GM19455 (cell line): Measurements from ENCODE around the gene TNS4.

Experiments used
- ATAC-seq: cut with Tn5 transposase; IDR thresholded peaks from one replicate; pipeline ENCODE4 v1.9.1; 2021; ENCODE audit not compliant: unreplicated experiment

The TNS4 gene

DNA sequence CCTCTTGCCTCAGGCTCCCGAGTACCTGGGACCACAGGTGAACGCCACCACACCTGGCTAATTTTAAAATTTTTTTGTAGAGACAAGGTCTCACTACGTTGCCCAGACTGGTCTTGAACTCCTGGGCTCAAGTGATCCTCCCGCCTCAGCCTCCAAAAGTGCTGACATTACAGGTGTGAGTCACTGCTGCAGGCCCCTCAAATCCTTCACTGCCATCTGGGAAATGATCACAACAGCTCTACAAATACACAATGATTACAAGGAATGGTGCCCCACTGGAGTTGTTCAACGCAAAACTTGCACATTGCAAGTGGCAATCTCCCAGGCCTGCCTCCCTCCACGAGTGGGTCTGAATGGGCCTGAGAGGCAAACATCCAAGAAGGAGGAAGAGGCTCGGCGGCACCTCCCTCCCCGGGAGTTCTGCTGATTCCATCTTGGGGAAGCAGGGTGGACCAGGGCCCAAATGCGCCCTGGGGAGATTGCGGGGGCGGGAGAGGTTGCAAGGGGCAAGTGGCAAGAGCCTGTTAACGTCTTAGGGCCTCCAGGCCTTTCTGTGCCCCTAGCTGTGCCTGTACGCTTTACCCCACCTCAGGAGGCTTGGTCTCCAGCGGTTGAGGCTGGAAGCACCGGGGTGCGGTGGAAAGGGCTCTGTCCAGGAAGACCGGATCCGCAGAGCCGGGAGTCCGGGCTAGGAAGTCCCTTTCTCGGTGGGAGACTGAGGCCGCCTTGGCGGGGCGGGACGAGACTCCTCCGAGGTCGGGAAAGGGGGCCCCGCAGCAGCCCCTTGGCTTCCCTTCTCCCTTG, 58.8 kb downstream of the TNS4 start:
- ATAC-seq: no peak

DNA sequence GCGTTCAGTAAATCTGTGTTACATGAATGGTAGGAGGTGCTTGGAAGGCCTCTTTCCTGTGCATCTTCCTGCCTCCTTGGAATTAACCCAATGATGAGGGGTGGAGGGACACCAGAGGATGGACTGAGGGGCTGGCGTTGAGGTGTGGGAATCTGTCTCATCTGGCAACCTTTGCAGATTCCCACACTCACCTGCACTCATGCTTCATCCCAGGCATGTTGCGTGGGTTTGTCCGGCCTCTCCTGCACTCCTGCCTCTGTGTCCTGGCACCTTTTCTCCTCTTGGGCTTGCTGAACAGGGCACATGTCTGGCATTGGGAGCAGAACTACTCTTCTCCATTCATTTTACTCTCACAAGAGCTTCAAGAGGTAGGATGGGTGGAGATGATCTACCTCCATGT, 61.3 kb downstream of the TNS4 start:
- no peak for ATAC-seq

- ATAC-seq: no peak
These were observed 64.2 kb downstream of the TNS4 start for GRCh38 chr17:40437095-40437732.

GRCh38 chr17:40436636-40437035, 64.8 kb downstream of the TNS4 start:
- ATAC-seq: no peak

GRCh38 chr17:40433551-40434415, 67.6 kb downstream of the TNS4 start:
- ATAC-seq: no peak

DNA sequence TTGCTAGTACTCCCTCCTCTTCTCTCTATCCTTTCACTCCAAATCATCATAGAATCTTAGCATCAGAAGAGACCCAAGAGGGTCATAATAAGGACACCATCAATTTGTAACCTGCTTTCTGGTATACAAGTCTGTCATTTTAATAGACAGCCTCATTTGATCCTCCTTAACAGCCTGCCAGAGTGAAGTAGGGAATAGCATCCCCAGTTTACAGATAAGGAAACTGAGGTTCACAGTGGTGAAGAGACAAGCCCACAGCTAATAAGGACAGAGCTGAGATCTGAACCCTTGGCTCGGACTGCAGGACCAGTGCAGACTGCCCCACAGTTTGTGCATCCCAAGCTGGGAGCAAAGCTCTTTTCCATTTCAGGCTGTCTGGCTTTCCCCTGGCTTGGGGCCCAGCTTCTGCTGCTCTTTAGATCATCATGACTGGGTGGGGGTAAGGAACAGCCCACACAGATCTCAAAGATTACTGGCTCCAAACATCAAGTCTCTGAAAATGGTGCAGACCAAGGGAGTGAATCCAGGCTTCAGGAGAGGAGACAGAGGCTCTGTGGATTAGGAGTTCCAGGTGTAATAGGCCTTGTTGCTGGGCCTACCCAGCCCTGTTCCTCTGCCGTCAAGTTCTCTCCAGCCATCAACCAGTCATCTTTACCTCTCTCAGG, 68.4 kb downstream of the TNS4 start:
- ATAC-seq: no peak

- ATAC-seq: no peak
These were observed 70.2 kb downstream of the TNS4 start for GRCh38 chr17:40431231-40431602.

- ATAC-seq: no peak
These were observed 70.9 kb downstream of the TNS4 start for GRCh38 chr17:40430272-40431230.

DNA sequence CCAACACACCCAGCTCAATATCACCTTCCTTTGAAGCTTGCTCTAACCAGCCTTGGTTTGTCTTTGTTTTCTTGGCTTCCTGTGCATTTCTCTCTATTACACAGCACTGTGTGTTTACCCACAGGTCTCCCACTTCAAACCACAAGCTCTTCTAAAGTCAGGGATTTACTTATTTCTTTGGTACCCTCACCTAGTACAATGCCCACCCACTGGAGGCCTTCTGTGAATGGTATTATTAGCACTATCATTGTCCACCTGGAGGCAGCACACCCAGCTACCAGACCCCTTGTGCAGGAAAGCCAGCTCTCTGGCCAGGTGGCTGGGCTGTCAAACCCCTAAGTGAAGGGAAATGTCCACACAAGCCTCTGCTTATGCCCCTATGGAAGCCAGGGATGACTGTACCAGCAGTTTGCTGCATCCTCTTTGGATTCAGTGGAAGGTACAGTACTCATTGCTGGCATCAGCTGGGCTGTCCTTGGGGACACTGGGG, 74.4 kb downstream of the TNS4 start:
- ATAC-seq: no peak
